MM.1S (cell line): ENCODE results near the gene SETD3.

Experiments
- DNase-seq: peaks from one replicate; pipeline ENCODE4 v3.0.0-alpha.2; 2015
- H2AFZ ChIP-seq: fragments of 300-600 bp; sonication (generic); 2 replicates; pipeline ENCODE4 v1.6.0; 2016; ENCODE audit warnings: antibody characterized with exemption, low read length
- H3F3A ChIP-seq: fragments of 300-600 bp; sonication (generic); 2 replicates; pipeline ENCODE4 v1.6.1; 2016; ENCODE audit warnings: mild to moderate bottlenecking, antibody characterized with exemption, low read length, moderate library complexity, mixed read lengths; ENCODE audit not compliant: insufficient read depth
- H3K27ac ChIP-seq: fragments of 300-600 bp; sonication (generic); 2 replicates; pipeline ENCODE4 v1.5.1; 2016; ENCODE audit warnings: mild to moderate bottlenecking, low read length
- H3K27me3 ChIP-seq: fragments of 300-600 bp; sonication (generic); replicated peaks from 2 replicates; pipeline ENCODE4 v1.6.0; 2016; ENCODE audit warnings: low read length; ENCODE audit not compliant: insufficient read depth
- H3K36me3 ChIP-seq: fragments of 300-600 bp; sonication (generic); replicated peaks from 2 replicates; pipeline ENCODE4 v1.6.1; 2016; ENCODE audit warnings: mild to moderate bottlenecking, low read length, mixed read lengths; ENCODE audit not compliant: insufficient read depth
- H3K4me1 ChIP-seq: fragments of 300-600 bp; sonication (generic); 2 replicates; pipeline ENCODE4 v1.6.1; 2016; ENCODE audit warnings: low read length, mixed read lengths
- H3K4me2 ChIP-seq: fragments of 300-600 bp; sonication (generic); 2 replicates; pipeline ENCODE4 v1.6.0; 2016; ENCODE audit warnings: low read depth, low read length
- H3K4me3 ChIP-seq: fragments of 300-600 bp; sonication (generic); 2 replicates; pipeline ENCODE4 v1.5.1; 2016; ENCODE audit warnings: low read length, mixed read lengths
- H3K79me2 ChIP-seq: fragments of 300-600 bp; sonication (generic); 2 replicates; pipeline ENCODE4 v1.6.1; 2016; ENCODE audit warnings: mixed run types, low read length, mixed read lengths
- H3K9ac ChIP-seq: fragments of 300-600 bp; sonication (generic); 2 replicates; pipeline ENCODE4 v1.6.1; 2016; ENCODE audit warnings: low read length, mixed read lengths
- H3K9me2 ChIP-seq: fragments of 300-600 bp; sonication (generic); replicated peaks from 2 replicates; pipeline ENCODE4 v1.6.1; 2016; ENCODE audit warnings: mild to moderate bottlenecking, low read length, mixed read lengths; ENCODE audit not compliant: insufficient read depth
- H3K9me3 ChIP-seq: fragments of 300-600 bp; sonication (generic); replicated peaks from 2 replicates; pipeline ENCODE4 v1.6.1; 2016; ENCODE audit warnings: mild to moderate bottlenecking, low read length, mixed read lengths; ENCODE audit not compliant: insufficient read depth
- H4K20me1 ChIP-seq: fragments of 300-600 bp; sonication (generic); 2 replicates; pipeline ENCODE4 v1.6.1; 2016; ENCODE audit warnings: mild to moderate bottlenecking, low read length, moderate library complexity, mixed read lengths; ENCODE audit not compliant: insufficient read depth
- EZH2 ChIP-seq: fragments of 300-600 bp; sonication (generic); optimal IDR thresholded peaks from 2 replicates; pipeline ENCODE3; 2017; ENCODE audit warnings: low read depth, mild to moderate bottlenecking, antibody characterized with exemption, low read length, mixed read lengths
- EZH2phosphoT487 ChIP-seq: fragments of 300-600 bp; sonication (generic); IDR thresholded peaks from 2 replicates; pipeline ENCODE4 v1.6.1; 2018; ENCODE audit warnings: antibody characterized with exemption, low read length
- TF ChIP-seq, protein P1 (sequence below): fragments of 300-600 bp; sonication (generic); IDR thresholded peaks from 2 replicates; pipeline ENCODE4 v1.5.1; 2016; ENCODE audit warnings: antibody characterized with exemption, low read length, mixed read lengths

The SETD3 gene

DNA sequence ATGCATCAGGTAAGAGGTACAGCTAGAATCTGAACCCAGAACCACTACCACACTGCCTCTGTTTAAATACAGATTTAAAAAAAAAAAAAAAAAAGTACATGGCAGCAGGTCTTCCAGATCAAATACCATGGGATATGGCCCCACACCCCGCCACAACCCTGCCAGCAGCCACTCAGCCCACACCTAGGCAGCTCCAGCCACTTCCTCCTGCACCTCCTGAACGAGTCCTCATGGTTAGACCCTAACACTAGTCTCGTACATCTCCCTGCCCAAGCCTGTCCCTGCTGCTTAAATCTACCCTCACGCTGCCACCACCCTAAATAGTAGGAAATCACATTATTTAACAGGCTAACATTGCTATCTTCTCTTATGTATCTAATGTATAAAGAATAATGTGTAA is 12.6 kb downstream of the SETD3 start:
- H3K27ac ChIP-seq: no peak overlapping the region
- no peaks in the 10 kb centered on the region for H3K27me3 ChIP-seq
- H3K4me1 ChIP-seq: no peaks in the 10 kb centered on the region
- H3K4me2 ChIP-seq: no peak overlapping the region
- no peak for DNase-seq
- H2AFZ ChIP-seq: no peak overlapping the region
- no peaks in the 10 kb centered on the region for H3K36me3 ChIP-seq
- H3K9me2 ChIP-seq: no peaks in the 10 kb centered on the region
- H3K79me2 ChIP-seq: peaks cover 38% of the 10 kb centered on the region
- no peaks in the 10 kb centered on the region for H4K20me1 ChIP-seq
- H3K9me3 ChIP-seq: no peaks in the 10 kb centered on the region
- H3K9ac ChIP-seq: no peak overlapping the region
- no peaks in the 10 kb centered on the region for H3F3A ChIP-seq
- no peak overlapping the region for H3K4me3 ChIP-seq
- TF ChIP-seq, protein P1, sequence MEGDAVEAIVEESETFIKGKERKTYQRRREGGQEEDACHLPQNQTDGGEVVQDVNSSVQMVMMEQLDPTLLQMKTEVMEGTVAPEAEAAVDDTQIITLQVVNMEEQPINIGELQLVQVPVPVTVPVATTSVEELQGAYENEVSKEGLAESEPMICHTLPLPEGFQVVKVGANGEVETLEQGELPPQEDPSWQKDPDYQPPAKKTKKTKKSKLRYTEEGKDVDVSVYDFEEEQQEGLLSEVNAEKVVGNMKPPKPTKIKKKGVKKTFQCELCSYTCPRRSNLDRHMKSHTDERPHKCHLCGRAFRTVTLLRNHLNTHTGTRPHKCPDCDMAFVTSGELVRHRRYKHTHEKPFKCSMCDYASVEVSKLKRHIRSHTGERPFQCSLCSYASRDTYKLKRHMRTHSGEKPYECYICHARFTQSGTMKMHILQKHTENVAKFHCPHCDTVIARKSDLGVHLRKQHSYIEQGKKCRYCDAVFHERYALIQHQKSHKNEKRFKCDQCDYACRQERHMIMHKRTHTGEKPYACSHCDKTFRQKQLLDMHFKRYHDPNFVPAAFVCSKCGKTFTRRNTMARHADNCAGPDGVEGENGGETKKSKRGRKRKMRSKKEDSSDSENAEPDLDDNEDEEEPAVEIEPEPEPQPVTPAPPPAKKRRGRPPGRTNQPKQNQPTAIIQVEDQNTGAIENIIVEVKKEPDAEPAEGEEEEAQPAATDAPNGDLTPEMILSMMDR: no peak
- TF ChIP-seq EZH2phosphoT487 (no peak), EZH2 (no peak)

DNA sequence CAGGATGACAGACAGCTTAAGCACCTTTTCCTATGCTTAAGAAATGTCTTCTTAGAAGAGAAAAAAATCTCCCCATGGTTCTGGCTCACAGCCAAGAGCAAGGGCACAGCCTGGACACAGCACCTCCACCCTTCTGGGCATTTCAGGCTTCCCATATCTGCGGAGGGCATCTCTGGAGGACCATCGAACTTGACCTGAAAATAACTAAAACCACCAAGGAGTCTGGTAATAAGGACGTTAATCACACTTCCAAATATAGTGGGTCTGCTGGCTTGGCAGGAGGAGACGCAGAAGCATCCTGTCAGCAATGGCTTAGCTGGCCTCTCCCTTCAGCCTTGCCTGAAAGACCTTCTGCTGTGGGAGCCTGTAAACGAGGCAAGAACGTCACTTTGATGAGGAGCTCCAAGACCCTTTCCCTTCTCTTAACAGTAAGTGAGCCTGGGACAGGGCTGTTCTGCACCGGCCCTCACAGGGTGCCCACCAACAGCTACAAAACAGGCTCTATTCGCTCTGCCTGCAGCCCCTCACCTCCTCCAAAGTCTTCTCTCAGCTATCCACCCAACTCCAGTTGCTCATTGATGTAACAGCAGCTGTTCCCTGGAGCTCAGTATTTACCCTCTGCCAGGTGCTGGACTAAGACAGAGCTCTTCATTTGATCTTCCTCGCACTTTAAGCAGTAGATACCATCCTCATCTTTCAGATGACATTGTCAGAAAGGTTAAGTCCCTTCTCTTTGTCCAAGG is 13.2 kb downstream of the SETD3 start:
- TF ChIP-seq, protein P1: no peak
- TF ChIP-seq EZH2 (no peak), EZH2phosphoT487 (no peak)
- Histone ChIP-seq H3K9me3 (no peaks in the 10 kb centered on the region), H2AFZ (no peak overlapping the region), H3K36me3 (no peaks in the 10 kb centered on the region), H4K20me1 (no peaks in the 10 kb centered on the region), H3K9me2 (no peaks in the 10 kb centered on the region), H3K27me3 (no peaks in the 10 kb centered on the region), H3K4me1 (no peaks in the 10 kb centered on the region), H3K9ac (no peak overlapping the region), H3F3A (no peaks in the 10 kb centered on the region), H3K79me2 (peaks cover 32% of the 10 kb centered on the region), H3K4me3 (no peak overlapping the region), H3K4me2 (no peak overlapping the region), H3K27ac (no peak overlapping the region)
- DNase-seq: no peak

DNA sequence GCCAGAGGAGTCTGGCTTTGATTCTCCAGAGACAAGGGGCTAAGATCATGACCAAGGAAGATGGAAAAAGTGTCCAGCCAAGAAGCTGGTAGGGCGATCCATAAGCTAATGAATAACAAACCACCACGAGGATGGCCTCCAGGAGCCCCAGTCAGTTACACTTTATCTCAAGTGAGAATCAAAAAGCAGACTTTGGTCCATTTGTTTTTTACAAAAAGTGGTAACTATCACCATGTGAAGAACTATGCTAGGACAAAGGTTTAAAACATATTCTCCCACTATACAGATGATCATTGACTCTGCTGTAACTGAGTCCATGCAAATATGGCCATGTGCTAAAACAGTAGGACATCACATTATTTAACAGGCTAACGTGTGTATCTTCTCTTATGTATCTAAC is 13.9 kb downstream of the SETD3 start:
- DNase-seq: no peak
- Histone ChIP-seq H3K9ac (no peak overlapping the region), H3F3A (no peaks in the 10 kb centered on the region), H3K4me2 (no peak overlapping the region), H3K27ac (no peak overlapping the region), H3K36me3 (no peaks in the 10 kb centered on the region), H3K9me2 (no peaks in the 10 kb centered on the region), H3K79me2 (peaks cover 26% of the 10 kb centered on the region), H3K9me3 (no peaks in the 10 kb centered on the region), H3K27me3 (no peaks in the 10 kb centered on the region), H3K4me1 (no peaks in the 10 kb centered on the region), H4K20me1 (no peaks in the 10 kb centered on the region), H2AFZ (no peak overlapping the region), H3K4me3 (no peak overlapping the region)
- no peak for TF ChIP-seq EZH2

- no peak overlapping the region for H3K4me2 ChIP-seq
- no peaks in the 10 kb centered on the region for H3F3A ChIP-seq
- no peaks in the 10 kb centered on the region for H3K9me2 ChIP-seq
- H3K27me3 ChIP-seq: no peaks in the 10 kb centered on the region
- H2AFZ ChIP-seq: no peak overlapping the region
- TF ChIP-seq EZH2 (no peak), EZH2phosphoT487 (no peak)
- TF ChIP-seq, protein P1: no peak
- no peak overlapping the region for H3K9ac ChIP-seq
- H4K20me1 ChIP-seq: no peaks in the 10 kb centered on the region
- DNase-seq: no peak
- H3K9me3 ChIP-seq: no peaks in the 10 kb centered on the region
- peaks cover 13% of the 10 kb centered on the region; the same call in 1 of the 2 replicates for H3K79me2 ChIP-seq
- H3K4me3 ChIP-seq: no peak overlapping the region
- H3K4me1 ChIP-seq: no peaks in the 10 kb centered on the region
- no peak overlapping the region for H3K27ac ChIP-seq
- no peaks in the 10 kb centered on the region for H3K36me3 ChIP-seq
Measured at GRCh38 chr14:99465288-99465687, 15.4 kb downstream of the SETD3 start.
